HepG2 (cell line): ENCODE measurements around the gene C12orf60. TPM values are rescaled to one million over a fixed set of nuclear protein-coding genes. Genes with fewer than 3 reads are reported as not detected.

Experiments
- BRD4 ChIP-seq: sonication (generic); formaldehyde crosslinking; IDR thresholded peaks from 2 replicates; pipeline ENCODE4 v1.4.0; 2020; ENCODE audit warnings: missing genetic modification reagents
- ELF3 ChIP-seq: IDR thresholded peaks from 2 replicates; pipeline ENCODE4 v1.6.1; 2016; ENCODE audit warnings: missing genetic modification reagents, missing compliant biosample characterization
- HNRNPH1 ChIP-seq: fragments of 200-400 bp; formaldehyde crosslinking; optimal IDR thresholded peaks from 2 replicates; pipeline ENCODE3; 2017; ENCODE audit warnings: mild to moderate bottlenecking, low read depth, low read length
- IRX3 ChIP-seq: sonication (generic); formaldehyde crosslinking; IDR thresholded peaks from 2 replicates; pipeline ENCODE4 v1.8.1; 2023; ENCODE audit warnings: mild to moderate bottlenecking, low read depth, missing genetic modification reagents, borderline replicate concordance
- KAT7 ChIP-seq: IDR thresholded peaks from 2 replicates; pipeline ENCODE4 v1.6.1; 2018; ENCODE audit warnings: borderline replicate concordance, missing compliant biosample characterization
- KDM1A ChIP-seq: IDR thresholded peaks from 2 replicates; pipeline ENCODE4 v1.6.1; 2016; ENCODE audit warnings: missing compliant biosample characterization
- MIXL1 ChIP-seq: IDR thresholded peaks from 2 replicates; pipeline ENCODE4 v1.6.1; 2016
- NR1H2 ChIP-seq: sonication (generic); formaldehyde crosslinking; IDR thresholded peaks from 2 replicates; pipeline ENCODE4 v1.8.1; 2022; ENCODE audit warnings: low read depth, missing genetic modification reagents, borderline replicate concordance
- PRDM10 ChIP-seq: sonication (generic); formaldehyde crosslinking; IDR thresholded peaks from 2 replicates; pipeline ENCODE4 v1.4.0; 2020; ENCODE audit warnings: low read depth, missing genetic modification reagents
- SALL1 ChIP-seq: sonication (generic); formaldehyde crosslinking; IDR thresholded peaks from 2 replicates; pipeline ENCODE4 v1.8.0; 2022; ENCODE audit warnings: mild to moderate bottlenecking, missing genetic modification reagents
- SMYD3 ChIP-seq: sonication (generic); formaldehyde crosslinking; IDR thresholded peaks from 2 replicates; pipeline ENCODE4 v1.8.1; 2023; ENCODE audit warnings: mild to moderate bottlenecking, missing genetic modification reagents
- SOX13 ChIP-seq, 3 experiments: fragments of 450-650 bp in 1 of 3; sonication (generic) in 1 of 3; formaldehyde crosslinking in 1 of 3; IDR thresholded peaks in 2 of 3; conservative IDR thresholded peaks in 1 of 3; 2 replicates each; pipeline versions ENCODE4 v1.5.0 to v1.6.1; 2016 to 2020; ENCODE audit warnings: antibody characterized with exemption in 1 of 3, mild to moderate bottlenecking in 1 of 3, missing compliant biosample characterization in 1 of 3, missing genetic modification reagents in 1 of 3, moderate library complexity in 1 of 3
- SRSF1 ChIP-seq: fragments of 200-400 bp; formaldehyde crosslinking; optimal IDR thresholded peaks from 2 replicates; pipeline ENCODE3; 2017; ENCODE audit warnings: mild to moderate bottlenecking, low read depth, low read length, moderate library complexity
- ZBED4 ChIP-seq: sonication (generic); formaldehyde crosslinking; IDR thresholded peaks from 2 replicates; pipeline ENCODE4 v1.4.0; 2020; ENCODE audit warnings: missing genetic modification reagents, borderline replicate concordance
- ZC3H4 ChIP-seq: sonication (generic); formaldehyde crosslinking; IDR thresholded peaks from 2 replicates; pipeline ENCODE4 v1.4.0; 2020; ENCODE audit warnings: missing genetic modification reagents, borderline replicate concordance
- ZNF230 ChIP-seq: sonication (generic); formaldehyde crosslinking; IDR thresholded peaks from 2 replicates; pipeline ENCODE4 v1.4.0; 2020; ENCODE audit warnings: mild to moderate bottlenecking, missing genetic modification reagents
- ZNF260 ChIP-seq: sonication (generic); formaldehyde crosslinking; IDR thresholded peaks from 2 replicates; pipeline ENCODE4 v1.4.0; 2020; ENCODE audit warnings: missing genetic modification reagents, low read depth, mild to moderate bottlenecking, borderline replicate concordance
- ZNF567 ChIP-seq: sonication (generic); formaldehyde crosslinking; IDR thresholded peaks from 2 replicates; pipeline ENCODE4 v1.8.1; 2023; ENCODE audit warnings: mild to moderate bottlenecking, missing genetic modification reagents, borderline replicate concordance
- ZNF691 ChIP-seq: sonication (generic); formaldehyde crosslinking; IDR thresholded peaks from 2 replicates; pipeline ENCODE4 v1.4.0; 2020; ENCODE audit warnings: missing genetic modification reagents, low read depth, mild to moderate bottlenecking, borderline replicate concordance
- ZNF891 ChIP-seq: sonication (generic); formaldehyde crosslinking; IDR thresholded peaks from 2 replicates; pipeline ENCODE4 v1.5.0; 2020; ENCODE audit warnings: mild to moderate bottlenecking, missing genetic modification reagents
- polyA plus RNA-seq, 8 experiments: library from polyadenylated mRNA; depleted of rRNA in 3 of 8; stranded (reverse) in 7 of 8; unstranded in 1 of 8; fragments of >200 nt; fragmentation: Illumina TruSeq in 4 of 8; extraction: Trizol in 4 of 8; gene quantifications; 2 replicates each; pipeline versions ENCODE4 v1.2.1 to v1.2.3, GENCODE V29; 2011 to 2016; ENCODE audit warnings: low read depth in 4 of 8, missing spikeins in 1 of 8, mixed read lengths in 1 of 8; ENCODE audit not compliant: insufficient read depth in 1 of 8
- total RNA-seq, 5 experiments: library from RNA; depleted of rRNA; stranded (reverse); fragments of >200 nt; fragmentation: Illumina TruSeq; extraction: Trizol; gene quantifications; 2 replicates each; pipeline ENCODE4 v1.2.3, GENCODE V29; 2016; ENCODE audit warnings: low read depth in 1 of 5

Gene C12orf60
- total and polyA plus RNA-seq, 2 of the 13 experiments (the other 11 are each of a cell fraction or from before 2014, with no cell fraction given), result 0.55 to 1.4 TPM

- TF ChIP-seq SOX13 (IDR thresholded peaks at IDR 0.05) (no peak), SOX13 (CRISPR knock-in tag; conservative IDR thresholded peaks at IDR 0.05 in 1 of 2, IDR thresholded peaks at IDR 0.05 in 1 of 2) (peak in 1 of 2 experiments; percentile 3; a peak in 1 of 4 replicates), SALL1 (CRISPR knock-in tag) (peak; percentile 51; the same call in 1 of the 2 replicates), ELF3 (CRISPR knock-in tag) (peak; percentile 18; the same call in 1 of the 2 replicates), IRX3 (CRISPR knock-in tag) (0 out of 2 replicates have a peak, but pooled peaks have one; percentile 66), KDM1A (CRISPR knock-in tag) (0 out of 2 replicates have a peak, but pooled peaks have one; percentile 28), ZC3H4 (CRISPR knock-in tag) (peak; percentile 99), PRDM10 (CRISPR knock-in tag) (peak; percentile 58; the same call in 1 of the 2 replicates), HNRNPH1 (peak; percentile 47), ZNF567 (CRISPR knock-in tag) (peak; percentile 20; the same call in 1 of the 2 replicates), SRSF1 (peak; percentile 66), KAT7 (CRISPR knock-in tag) (0 out of 2 replicates have a peak, but pooled peaks have one; percentile 67), ZNF891 (peak; percentile 37; the same call in 1 of the 2 replicates), ZBED4 (CRISPR knock-in tag) (no peak), ZNF691 (0 out of 2 replicates have a peak, but pooled peaks have one; percentile 39), SMYD3 (CRISPR knock-in tag) (peak; percentile 29; the same call in 1 of the 2 replicates), BRD4 (no peak; the same call in 1 of the 2 replicates), MIXL1 (CRISPR knock-in tag) (no peak), NR1H2 (0 out of 2 replicates have a peak, but pooled peaks have one; percentile 1), ZNF230 (no peak), ZNF260 (CRISPR knock-in tag) (0 out of 2 replicates have a peak, but pooled peaks have one; percentile 60)
These were observed 33.4 kb upstream of the C12orf60 start (continued) for GRCh38 chr12:14769969-14770495.
